Measurements from ENCODE around the gene KCNC3. TPM values are rescaled to one million over a fixed set of nuclear protein-coding genes. Genes with fewer than 3 reads are reported as not detected.

Gene KCNC3
- total RNA-seq, 1 experiment from 2014 or later: not detected

DNA sequence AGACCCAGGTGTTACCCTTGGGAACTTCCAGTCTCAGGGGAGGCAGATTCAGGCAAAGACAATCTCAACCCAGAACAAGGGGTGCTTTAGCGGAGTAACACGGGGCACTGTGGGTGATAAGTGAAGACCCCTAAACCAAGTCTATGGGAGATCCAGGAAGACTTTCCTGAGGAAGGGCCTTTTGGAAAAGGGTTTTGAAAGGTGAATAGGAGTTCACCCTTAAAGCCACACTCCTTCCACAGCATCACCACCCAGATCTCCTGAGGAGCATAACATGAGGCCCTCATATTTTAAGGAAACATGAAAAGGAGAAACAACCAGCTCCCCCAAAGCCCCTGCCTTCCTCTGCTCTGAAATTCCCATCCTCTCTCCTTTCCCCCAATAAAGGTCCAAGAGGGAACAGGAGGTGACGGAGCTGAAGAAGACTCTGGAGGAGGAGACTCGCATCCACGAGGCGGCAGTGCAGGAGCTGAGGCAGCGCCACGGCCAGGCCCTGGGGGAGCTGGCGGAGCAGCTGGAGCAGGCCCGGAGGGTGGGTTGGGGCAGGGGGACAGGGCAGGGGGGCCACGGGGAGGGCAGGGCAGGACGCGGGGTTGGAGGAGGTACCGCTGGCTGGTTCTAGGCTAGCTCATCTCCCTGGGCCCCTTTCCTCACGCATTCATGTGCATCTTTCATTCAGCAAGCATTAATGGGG is 52.7 kb downstream of the KCNC3 start:
- no peak for DNase-seq (ENCODE audit: low read depth)

DNA sequence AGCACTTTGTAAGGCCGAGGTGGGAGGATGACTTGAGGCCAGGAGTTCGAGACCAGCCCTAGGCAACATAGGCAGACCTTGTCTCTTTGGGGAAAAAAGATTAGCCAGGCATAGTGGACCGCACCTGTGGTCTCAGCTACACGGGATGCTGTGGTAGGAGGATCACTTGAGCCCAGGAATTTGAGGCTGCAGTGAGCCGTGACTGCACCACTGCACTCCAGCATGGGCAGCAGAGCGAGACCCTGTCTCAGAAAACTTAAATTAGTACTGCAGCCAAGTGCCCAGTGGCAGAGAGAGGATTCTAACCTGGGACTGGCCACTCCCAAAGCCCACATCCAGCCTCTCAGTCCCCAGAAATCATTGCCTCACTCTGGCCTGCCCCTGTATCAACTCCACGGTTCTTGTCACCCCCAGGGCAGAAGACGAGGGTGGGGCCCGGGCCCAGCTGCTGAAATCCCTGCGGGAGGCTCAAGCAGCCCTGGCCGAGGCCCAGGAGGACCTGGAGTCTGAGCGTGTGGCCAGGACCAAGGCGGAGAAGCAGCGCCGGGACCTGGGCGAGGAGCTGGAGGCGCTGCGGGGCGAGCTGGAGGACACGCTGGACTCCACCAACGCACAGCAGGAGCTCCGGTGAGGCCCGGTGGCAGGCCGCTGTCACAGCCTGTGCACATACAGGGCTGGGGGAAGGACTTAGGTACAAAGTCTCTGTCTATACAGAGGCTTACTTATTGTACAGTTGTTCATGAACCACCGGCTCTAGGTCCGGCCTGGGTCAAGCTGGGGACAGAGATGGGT is 53.4 kb downstream of the KCNC3 start:
- DNase-seq (ENCODE audit: low read depth): no peak

DNA sequence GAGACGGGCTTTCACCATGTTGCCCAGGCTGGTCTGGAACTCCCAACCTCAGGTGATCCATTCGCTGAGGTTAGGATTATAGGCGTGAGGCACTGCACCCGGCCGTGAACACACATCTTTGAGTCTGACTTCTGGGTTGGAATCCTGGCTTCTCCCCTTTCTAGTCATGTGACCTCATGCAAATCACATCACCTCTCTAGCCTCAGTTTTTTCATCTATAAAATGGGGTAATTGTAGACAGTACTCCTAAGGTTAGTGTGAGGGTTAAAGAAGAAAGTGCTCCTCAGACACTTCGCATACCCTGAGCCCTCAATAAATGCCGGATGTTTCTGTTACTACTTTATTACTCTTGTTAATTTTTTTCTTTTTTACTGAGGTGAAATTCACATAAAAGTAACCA is 55.4 kb downstream of the KCNC3 start:
- DNase-seq (ENCODE audit: low read depth): no peak

DNA sequence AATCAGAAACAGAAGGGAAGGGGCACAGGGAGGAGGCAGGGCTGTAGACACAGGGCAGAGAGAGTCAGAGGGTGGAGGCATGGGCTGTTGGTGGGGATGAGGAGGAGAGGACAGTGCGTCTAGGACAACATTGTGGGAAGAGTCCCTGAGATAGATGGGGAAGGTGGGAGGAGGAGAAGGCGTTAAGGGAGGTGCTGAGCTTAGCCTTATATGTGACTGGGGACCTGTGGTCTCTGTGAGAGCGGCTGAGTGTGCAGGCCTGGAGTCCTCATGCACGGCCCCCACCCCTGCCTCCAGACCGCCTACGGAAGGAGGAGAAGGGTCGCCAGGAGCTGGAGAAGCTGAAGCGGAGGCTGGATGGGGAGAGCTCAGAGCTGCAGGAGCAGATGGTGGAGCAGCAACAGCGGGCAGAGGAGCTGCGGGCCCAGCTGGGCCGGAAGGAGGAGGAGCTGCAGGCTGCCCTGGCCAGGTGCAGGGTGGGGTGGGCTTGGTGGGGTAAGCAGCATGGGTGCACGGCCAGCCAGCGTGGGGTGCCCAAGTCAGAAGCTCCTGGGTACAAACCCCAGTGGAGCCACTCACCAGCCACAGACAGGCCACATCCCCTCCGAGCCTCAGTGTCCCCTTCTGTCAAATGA is 56.8 kb downstream of the KCNC3 start:
- no peak for DNase-seq (ENCODE audit: low read depth)

GRCh38 chr19:50269653-50270052 is 59.5 kb downstream of the KCNC3 start:
- DNase-seq (ENCODE audit: low read depth): no peak

- DNase-seq (ENCODE audit: low read depth): no peak
Observed at GRCh38 chr19:50268501-50268900, 60.7 kb downstream of the KCNC3 start.

DNA sequence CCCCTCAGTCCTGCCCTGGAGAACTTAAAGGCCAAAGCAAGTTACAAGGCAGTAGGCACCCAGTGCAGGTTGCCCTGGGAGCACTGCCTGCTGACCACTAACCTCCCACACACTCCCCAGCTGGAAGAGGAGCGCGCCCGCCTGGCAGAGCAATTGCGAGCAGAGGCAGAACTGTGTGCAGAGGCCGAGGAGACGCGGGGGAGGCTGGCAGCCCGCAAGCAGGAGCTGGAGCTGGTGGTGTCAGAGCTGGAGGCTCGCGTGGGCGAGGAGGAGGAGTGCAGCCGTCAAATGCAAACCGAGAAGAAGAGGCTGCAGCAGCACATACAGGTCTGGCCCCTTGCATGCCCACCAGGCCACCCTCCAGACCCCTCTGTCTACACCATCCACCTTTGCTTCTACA is 61.1 kb downstream of the KCNC3 start:
- DNase-seq (ENCODE audit: low read depth): no peak

- no peak for DNase-seq (ENCODE audit: low read depth)
Observed at GRCh38 chr19:50266896-50267295, 62.3 kb downstream of the KCNC3 start.

DNA sequence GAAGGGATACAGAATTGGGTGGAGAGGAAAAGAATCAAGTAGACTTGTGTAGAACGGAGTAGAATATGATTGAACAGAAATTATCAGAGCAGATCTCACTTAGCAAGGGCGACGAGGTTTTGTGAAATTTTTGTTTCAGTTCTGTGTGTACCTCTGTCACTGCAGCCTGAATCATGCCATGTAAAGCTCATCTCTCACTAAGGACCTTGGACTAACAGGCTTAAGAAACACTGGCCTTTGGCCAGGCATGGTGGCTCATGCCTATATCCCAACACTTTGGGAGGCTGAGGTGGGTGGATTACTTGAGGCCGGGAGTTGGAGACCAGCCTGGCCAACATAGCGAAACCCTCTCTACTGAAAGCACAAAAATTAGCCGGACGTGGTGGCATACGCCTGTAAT is 63.1 kb downstream of the KCNC3 start:
- DNase-seq (ENCODE audit: low read depth): no peak

- DNase-seq (ENCODE audit: low read depth): peak; percentile 9
Observed at GRCh38 chr19:50264483-50265186, 64.5 kb downstream of the KCNC3 start.

DNA sequence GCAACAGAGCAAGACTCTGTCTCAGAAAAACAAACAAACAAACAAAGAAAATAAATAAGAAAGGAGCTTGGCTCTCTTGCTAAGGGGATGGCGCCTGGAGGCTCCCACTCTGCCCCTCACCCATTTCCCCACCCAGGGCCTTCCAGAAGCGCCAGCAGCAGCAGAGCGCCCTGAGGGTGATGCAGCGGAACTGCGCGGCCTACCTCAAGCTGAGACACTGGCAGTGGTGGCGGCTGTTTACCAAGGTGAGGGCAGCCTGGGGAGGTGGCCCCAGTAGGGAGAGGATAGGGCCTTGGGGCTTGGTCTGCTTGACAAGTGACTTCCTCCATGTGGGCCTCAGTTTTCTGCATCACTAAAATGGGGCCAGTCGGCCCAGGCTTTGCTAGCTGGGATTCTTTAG is 66.0 kb downstream of the KCNC3 start:
- no peak for DNase-seq (ENCODE audit: low read depth)

Other genes with a start within 250 kb of the KCNC3 start
- not detected in 2 replicates for gene IZUMO2, start 166.1 kb downstream of the KCNC3 start, total RNA-seq (2014; rRNA removed; shearing (Covaris generic))
- gene MYH14, start 125.8 kb downstream of the KCNC3 start, total RNA-seq (2014; rRNA removed; shearing (Covaris generic)): not detected in 2 replicates
- gene NAPSA, start 36.3 kb upstream of the KCNC3 start, total RNA-seq (2014; rRNA removed; shearing (Covaris generic)): 0.12 and 0.15 TPM in 2 replicates
- 74.0 and 116 TPM in 2 replicates for gene NR1H2, start 47.1 kb upstream of the KCNC3 start, total RNA-seq (2014; rRNA removed; shearing (Covaris generic))
- 22.9 and 50.7 TPM in 2 replicates for gene POLD1, start 55.0 kb upstream of the KCNC3 start, total RNA-seq (2014; rRNA removed; shearing (Covaris generic))
- gene SPIB, start 89.6 kb upstream of the KCNC3 start, total RNA-seq (2014; rRNA removed; shearing (Covaris generic)): not detected in 2 replicates
- gene MYBPC2, start 103.5 kb upstream of the KCNC3 start, total RNA-seq (2014; rRNA removed; shearing (Covaris generic)): not detected in 2 replicates
- gene EMC10, start 147.1 kb upstream of the KCNC3 start, total RNA-seq (2014; rRNA removed; shearing (Covaris generic)): 29.2 and 68.1 TPM in 2 replicates
- gene GARIN5A, start 147.5 kb upstream of the KCNC3 start, total RNA-seq (2014; rRNA removed; shearing (Covaris generic)): 0.20 and 1.1 TPM in 2 replicates
- 9.4 and 33.7 TPM in 2 replicates for gene JOSD2, start 181.8 kb upstream of the KCNC3 start, total RNA-seq (2014; rRNA removed; shearing (Covaris generic))
- gene ASPDH, start 184.5 kb upstream of the KCNC3 start, total RNA-seq (2014; rRNA removed; shearing (Covaris generic)): not detected in 2 replicates
- gene LRRC4B, start 239.1 kb upstream of the KCNC3 start, total RNA-seq (2014; rRNA removed; shearing (Covaris generic)): not detected in 2 replicates

Data from M059J (cell line).